ENCODE measurements around the gene ARHGEF7.

DNA sequence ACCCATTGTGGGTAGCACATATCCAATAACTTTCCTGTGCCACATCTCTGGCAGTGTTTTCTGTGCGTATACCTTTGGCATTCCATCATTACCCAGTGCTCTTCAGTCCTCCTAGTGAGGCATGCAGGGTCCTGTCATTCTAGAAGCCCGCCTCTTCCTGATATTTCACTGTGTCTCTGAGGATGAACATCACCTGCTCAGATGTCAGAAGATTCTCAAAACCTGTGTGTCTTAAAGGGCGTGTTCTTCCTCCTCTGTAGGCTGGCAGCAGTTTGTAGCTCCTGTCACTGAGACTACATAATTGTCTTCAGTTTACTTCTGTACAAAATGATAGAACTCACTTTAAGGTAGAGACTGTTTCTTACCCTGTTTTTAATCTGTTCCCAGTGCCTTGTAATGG, 148.5 kb downstream of the ARHGEF7 start:
- TF ChIP-seq, protein P1, sequence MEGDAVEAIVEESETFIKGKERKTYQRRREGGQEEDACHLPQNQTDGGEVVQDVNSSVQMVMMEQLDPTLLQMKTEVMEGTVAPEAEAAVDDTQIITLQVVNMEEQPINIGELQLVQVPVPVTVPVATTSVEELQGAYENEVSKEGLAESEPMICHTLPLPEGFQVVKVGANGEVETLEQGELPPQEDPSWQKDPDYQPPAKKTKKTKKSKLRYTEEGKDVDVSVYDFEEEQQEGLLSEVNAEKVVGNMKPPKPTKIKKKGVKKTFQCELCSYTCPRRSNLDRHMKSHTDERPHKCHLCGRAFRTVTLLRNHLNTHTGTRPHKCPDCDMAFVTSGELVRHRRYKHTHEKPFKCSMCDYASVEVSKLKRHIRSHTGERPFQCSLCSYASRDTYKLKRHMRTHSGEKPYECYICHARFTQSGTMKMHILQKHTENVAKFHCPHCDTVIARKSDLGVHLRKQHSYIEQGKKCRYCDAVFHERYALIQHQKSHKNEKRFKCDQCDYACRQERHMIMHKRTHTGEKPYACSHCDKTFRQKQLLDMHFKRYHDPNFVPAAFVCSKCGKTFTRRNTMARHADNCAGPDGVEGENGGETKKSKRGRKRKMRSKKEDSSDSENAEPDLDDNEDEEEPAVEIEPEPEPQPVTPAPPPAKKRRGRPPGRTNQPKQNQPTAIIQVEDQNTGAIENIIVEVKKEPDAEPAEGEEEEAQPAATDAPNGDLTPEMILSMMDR (IDR thresholded peaks at IDR 0.05) = no peak
- TF ChIP-seq POLR2A (IDR thresholded peaks at IDR 0.05) = no peak
